ENCODE data around the gene KIF1A. TPM values are rescaled to one million over a fixed set of nuclear protein-coding genes. Genes with fewer than 3 reads are reported as not detected.

The KIF1A gene
- total RNA-seq, 2 experiments from 2014 or later = not detected

DNA sequence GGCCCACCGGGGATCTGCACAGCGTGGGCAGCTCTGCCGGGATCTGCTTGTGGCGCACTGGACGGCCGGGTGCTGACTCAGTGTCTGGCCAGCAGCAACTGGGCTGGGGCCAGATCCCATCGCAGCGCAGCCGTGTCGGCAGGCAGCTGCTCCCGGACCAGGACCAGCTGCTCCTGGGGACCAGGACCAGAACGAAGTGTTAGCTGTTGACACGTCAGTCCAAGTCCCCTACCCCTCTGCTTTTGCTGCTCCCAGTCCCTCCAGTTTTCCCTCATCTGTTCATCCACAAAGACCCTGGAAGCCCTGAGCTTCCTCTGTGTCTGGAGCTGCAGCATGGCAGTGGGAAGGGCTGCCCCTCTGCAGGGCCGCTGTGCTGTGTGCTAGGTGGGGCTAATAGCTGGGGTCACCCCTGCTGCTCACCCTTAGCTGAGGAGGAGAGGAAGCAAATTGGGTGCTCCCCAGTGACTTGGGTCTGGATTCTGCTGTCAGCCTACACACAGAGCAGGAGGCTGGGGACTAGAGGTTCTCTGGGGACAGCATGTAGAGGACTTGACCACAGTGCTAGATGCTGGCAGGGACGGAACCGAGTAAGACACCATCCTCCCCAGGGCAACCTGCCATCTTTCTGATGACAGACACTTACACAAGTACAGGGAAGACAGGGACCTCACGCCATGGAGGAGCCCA, 16.9 kb upstream of the KIF1A start:
- no peaks in the 10 kb centered on the region for H3K9me3 Mint-ChIP-seq
- H3K27me3 Mint-ChIP-seq = peaks cover 11% of the 10 kb centered on the region
- Histone ChIP-seq H3K4me1 (ENCODE audit: insufficient read depth, low read length) (peaks cover 8% of the 10 kb centered on the region), H3K27me3 (ENCODE audit: control insufficient read depth in 1 of 2, insufficient read depth in 2 of 2, low read length in 2 of 2) (peaks cover 0 to 4% of the 10 kb centered on the region in 2 experiments), H3K36me3 (ENCODE audit: insufficient read depth, low read length) (no peaks in the 10 kb centered on the region), H3K9me3 (ENCODE audit: control insufficient read depth in 1 of 2, insufficient read depth in 1 of 2, low read length in 2 of 2) (no peaks in the 10 kb centered on the region), H3K4me3 (ENCODE audit: low read length) (no peak overlapping the region), H3K27ac (ENCODE audit: low read depth in 1 of 2, low read length in 2 of 2) (no peak overlapping the region)
- H3K4me1 Mint-ChIP-seq (ENCODE audit: low read depth) = no peaks in the 10 kb centered on the region
- no peaks in the 10 kb centered on the region for H3K36me3 Mint-ChIP-seq (ENCODE audit: low read depth)
- ChIA-PET POLR2A (no interaction called here), CTCF (no interaction called here)
- no peak for DNase-seq
- TF ChIP-seq, protein P1, sequence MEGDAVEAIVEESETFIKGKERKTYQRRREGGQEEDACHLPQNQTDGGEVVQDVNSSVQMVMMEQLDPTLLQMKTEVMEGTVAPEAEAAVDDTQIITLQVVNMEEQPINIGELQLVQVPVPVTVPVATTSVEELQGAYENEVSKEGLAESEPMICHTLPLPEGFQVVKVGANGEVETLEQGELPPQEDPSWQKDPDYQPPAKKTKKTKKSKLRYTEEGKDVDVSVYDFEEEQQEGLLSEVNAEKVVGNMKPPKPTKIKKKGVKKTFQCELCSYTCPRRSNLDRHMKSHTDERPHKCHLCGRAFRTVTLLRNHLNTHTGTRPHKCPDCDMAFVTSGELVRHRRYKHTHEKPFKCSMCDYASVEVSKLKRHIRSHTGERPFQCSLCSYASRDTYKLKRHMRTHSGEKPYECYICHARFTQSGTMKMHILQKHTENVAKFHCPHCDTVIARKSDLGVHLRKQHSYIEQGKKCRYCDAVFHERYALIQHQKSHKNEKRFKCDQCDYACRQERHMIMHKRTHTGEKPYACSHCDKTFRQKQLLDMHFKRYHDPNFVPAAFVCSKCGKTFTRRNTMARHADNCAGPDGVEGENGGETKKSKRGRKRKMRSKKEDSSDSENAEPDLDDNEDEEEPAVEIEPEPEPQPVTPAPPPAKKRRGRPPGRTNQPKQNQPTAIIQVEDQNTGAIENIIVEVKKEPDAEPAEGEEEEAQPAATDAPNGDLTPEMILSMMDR (IDR thresholded peaks at IDR 0.05) = no peak
- no peak overlapping the region for H3K27ac Mint-ChIP-seq
- H3K4me3 Mint-ChIP-seq = no peak overlapping the region
- intact Hi-C loops (cut with DNase I, micrococcal nuclease) = loop anchor here in 1 of 2 experiments (10.0 kb wide), 3 partner anchors 252 to 868 kb away; partner anchors contain the start of genes CAPN10 and ING5
- no peak for ATAC-seq (ENCODE audit: poor library complexity)

DNA sequence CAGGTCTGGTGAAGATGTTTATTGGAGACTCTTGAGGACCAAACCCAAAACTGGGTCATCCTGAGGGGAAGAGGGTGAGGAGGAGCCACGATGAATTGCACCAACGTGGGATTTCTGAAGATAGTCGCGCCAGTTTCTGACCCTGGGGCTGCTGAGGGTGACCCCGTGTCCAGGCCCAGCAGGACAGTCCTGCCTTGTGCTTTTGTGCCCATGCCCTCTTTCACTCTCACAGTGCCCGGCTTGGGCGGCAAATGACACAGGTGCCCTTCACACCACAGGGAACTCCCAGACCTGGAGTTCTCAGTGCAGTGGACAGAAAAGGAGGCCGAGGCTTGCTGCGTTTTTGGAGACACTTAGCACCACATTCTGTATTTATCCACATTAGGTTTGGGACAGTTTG, 15.5 kb upstream of the KIF1A start:
- ATAC-seq (ENCODE audit: poor library complexity) (no peak), DNase-seq (no peak)
- no peaks in the 10 kb centered on the region for H3K9me3 Mint-ChIP-seq
- H3K27ac Mint-ChIP-seq = no peak overlapping the region
- intact Hi-C loops (cut with DNase I, micrococcal nuclease) = loop anchor here in 1 of 2 experiments (10.0 kb wide), 3 partner anchors 251 to 869 kb away; partner anchors contain the start of genes CAPN10 and ING5
- H3K4me3 Mint-ChIP-seq = no peak overlapping the region
- Histone ChIP-seq H3K27ac (ENCODE audit: low read depth in 1 of 2, low read length in 2 of 2) (no peak overlapping the region), H3K4me1 (ENCODE audit: insufficient read depth, low read length) (peaks cover 14% of the 10 kb centered on the region), H3K36me3 (ENCODE audit: insufficient read depth, low read length) (no peaks in the 10 kb centered on the region), H3K4me3 (ENCODE audit: low read length) (no peak overlapping the region), H3K9me3 (ENCODE audit: control insufficient read depth in 1 of 2, insufficient read depth in 1 of 2, low read length in 2 of 2) (peaks cover 0 to 4% of the 10 kb centered on the region in 2 experiments), H3K27me3 (ENCODE audit: control insufficient read depth in 1 of 2, insufficient read depth in 2 of 2, low read length in 2 of 2) (peaks cover 0 to under 1% of the 10 kb centered on the region in 2 experiments)
- POLR2A ChIA-PET = no interaction called here
- TF ChIP-seq, protein P1 (IDR thresholded peaks at IDR 0.05) = no peak
- CTCF ChIA-PET = no interaction called here
- H3K36me3 Mint-ChIP-seq (ENCODE audit: low read depth) = no peaks in the 10 kb centered on the region
- H3K27me3 Mint-ChIP-seq = peaks cover 14% of the 10 kb centered on the region
- no peaks in the 10 kb centered on the region for H3K4me1 Mint-ChIP-seq (ENCODE audit: low read depth)

DNA sequence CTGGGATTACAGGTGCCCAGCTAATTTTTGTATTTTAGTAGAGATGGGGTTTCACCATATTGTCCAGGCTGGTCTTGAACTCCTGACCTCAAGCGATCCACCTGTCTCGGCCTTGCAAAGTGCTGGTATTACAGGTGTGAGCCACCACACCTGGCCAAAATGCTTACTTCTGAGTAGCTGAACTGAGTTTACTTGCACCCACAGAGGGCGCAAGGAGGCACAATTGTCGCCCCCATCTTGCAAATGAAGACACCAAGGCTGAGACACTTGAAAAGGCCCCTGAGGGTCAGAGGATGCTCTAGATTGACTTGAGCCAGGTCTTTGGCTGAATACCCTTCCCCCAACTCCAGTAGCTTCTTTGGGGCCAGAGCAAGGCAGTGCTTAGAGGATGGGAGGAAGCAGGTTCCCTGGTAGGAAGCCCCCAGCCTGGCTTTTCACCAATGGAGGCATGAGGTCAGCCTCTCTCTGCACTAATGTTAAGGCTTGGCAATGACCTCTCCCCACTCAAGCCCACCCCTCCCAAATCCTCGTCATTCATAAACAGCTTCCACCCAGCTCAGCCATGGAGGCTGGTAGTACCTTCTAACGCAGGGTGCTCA, 14.5 kb upstream of the KIF1A start:
- ChIA-PET POLR2A (no interaction called here), CTCF (no interaction called here)
- Histone ChIP-seq H3K36me3 (ENCODE audit: insufficient read depth, low read length) (no peaks in the 10 kb centered on the region), H3K27ac (ENCODE audit: low read depth in 1 of 2, low read length in 2 of 2) (no peak overlapping the region), H3K27me3 (ENCODE audit: control insufficient read depth in 1 of 2, insufficient read depth in 2 of 2, low read length in 2 of 2) (peaks cover 6 to 8% of the 10 kb centered on the region in 2 experiments), H3K4me3 (ENCODE audit: low read length) (no peak overlapping the region), H3K9me3 (ENCODE audit: control insufficient read depth in 1 of 2, insufficient read depth in 1 of 2, low read length in 2 of 2) (peaks cover 0 to 4% of the 10 kb centered on the region in 2 experiments), H3K4me1 (ENCODE audit: insufficient read depth, low read length) (peaks cover 14% of the 10 kb centered on the region)
- intact Hi-C loops (cut with DNase I, micrococcal nuclease) = loop anchor here (5.0 to 10.0 kb wide), 8 partner anchors 250 to 1048 kb away; partner anchors contain the start of genes ANKMY1 (in 1 of the 2), CAPN10 (in 1 of the 2), FARP2 (in 1 of the 2) and HDLBP (in 1 of the 2)
- H3K27ac Mint-ChIP-seq = no peak overlapping the region
- ATAC-seq (ENCODE audit: poor library complexity) (no peak), DNase-seq (no peak)
- no peaks in the 10 kb centered on the region for H3K4me1 Mint-ChIP-seq (ENCODE audit: low read depth)
- no peaks in the 10 kb centered on the region for H3K36me3 Mint-ChIP-seq (ENCODE audit: low read depth)
- H3K4me3 Mint-ChIP-seq = no peak overlapping the region
- H3K27me3 Mint-ChIP-seq = peaks cover 15% of the 10 kb centered on the region
- TF ChIP-seq, protein P1 (IDR thresholded peaks at IDR 0.05) = no peak
- no peaks in the 10 kb centered on the region for H3K9me3 Mint-ChIP-seq
